ENCODE data around the gene RGS3.

RGS3 gene

DNA sequence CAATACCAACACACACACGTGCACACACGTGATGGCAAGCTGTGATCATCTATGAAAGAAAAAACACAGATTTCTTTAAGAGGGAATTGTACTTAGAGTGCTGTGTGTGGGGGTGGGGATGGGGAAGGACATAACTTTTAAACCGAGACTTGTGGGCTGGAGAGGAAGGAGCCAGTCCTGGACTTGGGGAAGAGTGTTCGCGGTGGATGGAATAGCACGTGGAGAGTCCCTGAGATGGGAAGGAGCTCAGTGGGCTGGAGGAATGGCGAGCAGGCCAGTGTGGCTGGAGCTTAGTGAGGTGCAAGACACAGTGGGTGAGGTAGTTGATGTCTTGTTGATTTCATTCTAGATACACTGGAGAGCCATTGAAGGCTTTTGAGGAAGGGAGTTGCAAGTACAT lies 78.5 kb downstream of the RGS3 start:
- Histone ChIP-seq H3K36me3 (ENCODE audit: control insufficient read depth in 1 of 2, insufficient read depth in 2 of 2, low read depth in 1 of 2, low read length in 2 of 2) (peaks cover 0 to 30% of the 10 kb centered on the region in 2 experiments), H2BK120ac (ENCODE audit: low read depth, low read length) (no peak overlapping the region), H3K9me3 (ENCODE audit: control insufficient read depth, low read length) (no peaks in the 10 kb centered on the region), H3K4me2 (ENCODE audit: low read length, poor library complexity, severe bottlenecking) (no peak overlapping the region), H3K4me3 (ENCODE audit: insufficient read depth in 1 of 2, low read depth in 1 of 2, low read length in 2 of 2) (no peak overlapping the region), H3K27me3 (ENCODE audit: control insufficient read depth in 1 of 2, insufficient read depth in 1 of 2, low read length in 2 of 2) (peaks cover 0 to 40% of the 10 kb centered on the region in 2 experiments), H2AK5ac (ENCODE audit: low read length, severe bottlenecking) (no peak overlapping the region), H4K91ac (ENCODE audit: low read length) (no peak overlapping the region), H3K23ac (ENCODE audit: low read length in 2 of 2) (no peak overlapping the region), H3K4ac (ENCODE audit: low read depth in 1 of 2, low read length in 2 of 2) (no peak overlapping the region), H2BK12ac (ENCODE audit: low read length in 2 of 2) (no peak overlapping the region), H2BK15ac (ENCODE audit: low read depth, poor library complexity, severe bottlenecking) (no peak overlapping the region), H3K9ac (ENCODE audit: low read length) (no peak overlapping the region), H2AFZ (ENCODE audit: low read depth, low read length) (no peak overlapping the region), H3K4me1 (ENCODE audit: control insufficient read depth, insufficient read depth, low read depth, low read length) (peaks cover 5% of the 10 kb centered on the region), H3K18ac (ENCODE audit: low read depth in 1 of 2, low read length in 2 of 2) (no peak overlapping the region), H4K8ac (ENCODE audit: low read length) (no peak overlapping the region), H3K14ac (ENCODE audit: low read length in 2 of 2) (no peak overlapping the region), H3K79me1 (replicated peaks; ENCODE audit: low read length, poor library complexity, severe bottlenecking) (no peaks in the 10 kb centered on the region), H2BK5ac (ENCODE audit: low read depth, low read length, poor library complexity, severe bottlenecking) (no peak overlapping the region), H3K27ac (ENCODE audit: low read length, poor library complexity, severe bottlenecking) (no peak overlapping the region)
- 97% methylated on average over 7 of the region's 7 CpGs for WGBS
- DNase-seq: no peak

DNA sequence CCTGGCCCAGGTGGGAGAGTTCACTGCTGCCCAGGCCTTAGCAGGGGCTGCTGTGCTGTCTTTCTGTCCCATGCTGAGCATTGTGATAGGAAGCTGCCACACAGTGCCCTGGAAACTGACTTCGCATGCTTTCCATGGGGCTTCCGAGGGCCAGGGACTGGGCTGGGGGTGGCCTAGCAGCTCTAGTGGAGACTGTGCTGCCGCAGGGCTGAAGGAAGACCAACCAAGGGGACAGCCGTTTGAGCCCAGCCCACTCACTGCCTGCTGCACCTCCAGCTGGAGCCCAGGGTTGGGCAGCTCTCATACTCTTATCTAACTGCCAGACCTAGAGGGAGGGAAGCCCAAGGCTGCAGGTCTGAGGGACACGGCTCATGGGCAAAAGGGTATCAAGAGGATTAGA lies 79.2 kb downstream of the RGS3 start:
- Histone ChIP-seq H3K27ac (ENCODE audit: low read length, poor library complexity, severe bottlenecking) (no peak overlapping the region), H3K18ac (ENCODE audit: low read depth in 1 of 2, low read length in 2 of 2) (no peak overlapping the region), H3K9ac (ENCODE audit: low read length) (no peak overlapping the region), H3K36me3 (ENCODE audit: control insufficient read depth in 1 of 2, insufficient read depth in 2 of 2, low read depth in 1 of 2, low read length in 2 of 2) (peaks cover 0 to 28% of the 10 kb centered on the region in 2 experiments), H3K4me2 (ENCODE audit: low read length, poor library complexity, severe bottlenecking) (no peak overlapping the region), H3K9me3 (ENCODE audit: control insufficient read depth, low read length) (no peaks in the 10 kb centered on the region), H4K91ac (ENCODE audit: low read length) (no peak overlapping the region), H3K23ac (ENCODE audit: low read length in 2 of 2) (no peak overlapping the region), H4K8ac (ENCODE audit: low read length) (no peak overlapping the region), H2BK5ac (ENCODE audit: low read depth, low read length, poor library complexity, severe bottlenecking) (no peak overlapping the region), H2BK15ac (ENCODE audit: low read depth, poor library complexity, severe bottlenecking) (no peak overlapping the region), H3K4me3 (ENCODE audit: insufficient read depth in 1 of 2, low read depth in 1 of 2, low read length in 2 of 2) (no peak overlapping the region), H3K14ac (ENCODE audit: low read length in 2 of 2) (no peak overlapping the region), H3K4me1 (ENCODE audit: control insufficient read depth, insufficient read depth, low read depth, low read length) (peaks cover 3% of the 10 kb centered on the region), H3K27me3 (ENCODE audit: control insufficient read depth in 1 of 2, insufficient read depth in 1 of 2, low read length in 2 of 2) (peaks cover 0 to 40% of the 10 kb centered on the region in 2 experiments), H2BK12ac (ENCODE audit: low read length in 2 of 2) (no peak overlapping the region), H3K79me1 (replicated peaks; ENCODE audit: low read length, poor library complexity, severe bottlenecking) (no peaks in the 10 kb centered on the region), H2BK120ac (ENCODE audit: low read depth, low read length) (no peak overlapping the region), H3K4ac (ENCODE audit: low read depth in 1 of 2, low read length in 2 of 2) (no peak overlapping the region), H2AK5ac (ENCODE audit: low read length, severe bottlenecking) (no peak overlapping the region), H2AFZ (ENCODE audit: low read depth, low read length) (no peak overlapping the region)
- 84% methylated on average over 5 of the region's 5 CpGs for WGBS
- no peak for DNase-seq

DNA sequence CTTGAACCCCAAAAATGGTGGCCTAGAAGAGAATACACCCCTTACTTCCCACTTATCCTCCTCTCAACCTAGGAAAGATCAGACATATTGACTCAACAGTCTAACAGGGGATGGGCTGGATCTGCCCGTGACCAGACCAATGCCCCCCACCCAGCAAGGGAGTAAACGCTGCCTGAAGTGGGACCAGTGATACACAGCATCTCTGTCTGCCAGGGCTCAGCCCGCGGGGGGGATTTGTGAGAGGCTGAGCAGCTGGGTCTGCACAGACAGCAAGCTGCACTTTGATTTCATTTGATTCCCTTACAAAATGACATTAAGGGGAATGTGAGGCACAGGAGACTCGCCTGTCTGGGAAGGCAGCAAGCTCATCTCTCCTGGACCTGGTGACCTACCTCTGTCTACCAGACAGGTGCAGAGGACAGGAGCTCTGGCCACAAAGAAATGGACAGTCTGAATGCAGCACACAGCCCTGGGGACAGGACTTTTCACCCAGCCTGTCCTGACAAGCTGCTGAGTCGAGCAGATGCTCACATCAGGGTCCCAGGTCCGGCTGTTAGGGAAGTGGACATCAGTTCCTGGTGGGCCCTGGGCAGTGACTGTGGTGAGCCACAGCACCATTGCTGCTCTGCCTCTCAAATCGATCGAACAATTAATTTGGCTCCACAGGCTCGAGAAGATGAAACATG lies 79.9 kb downstream of the RGS3 start:
- no peak overlapping the region for H2BK5ac ChIP-seq (ENCODE audit: low read depth, low read length, poor library complexity, severe bottlenecking)
- no peaks in the 10 kb centered on the region for H3K79me1 ChIP-seq (replicated peaks; ENCODE audit: low read length, poor library complexity, severe bottlenecking)
- no peak overlapping the region for H3K4me2 ChIP-seq (ENCODE audit: low read length, poor library complexity, severe bottlenecking)
- no peak overlapping the region for H3K9ac ChIP-seq (ENCODE audit: low read length)
- H3K23ac ChIP-seq (ENCODE audit: low read length in 2 of 2): no peak overlapping the region
- peak overlapping the region; percentile 27 for H4K8ac ChIP-seq (ENCODE audit: low read length)
- H3K9me3 ChIP-seq (ENCODE audit: control insufficient read depth, low read length): no peaks in the 10 kb centered on the region
- no peak overlapping the region for H3K27ac ChIP-seq (ENCODE audit: low read length, poor library complexity, severe bottlenecking)
- no peak overlapping the region for H2BK12ac ChIP-seq (ENCODE audit: low read length in 2 of 2)
- H2AK5ac ChIP-seq (ENCODE audit: low read length, severe bottlenecking): no peak overlapping the region
- 79% methylated on average over 10 of the region's 10 CpGs for whole genome bisulfite sequencing
- no peak overlapping the region for H2BK120ac ChIP-seq (ENCODE audit: low read depth, low read length)
- no peak overlapping the region for H2BK15ac ChIP-seq (ENCODE audit: low read depth, poor library complexity, severe bottlenecking)
- no peak for DNase-seq
- H2AFZ ChIP-seq (ENCODE audit: low read depth, low read length): no peak overlapping the region
- H3K14ac ChIP-seq (ENCODE audit: low read length in 2 of 2): no peak overlapping the region
- no peak overlapping the region for H4K91ac ChIP-seq (ENCODE audit: low read length)
- H3K18ac ChIP-seq (ENCODE audit: low read depth in 1 of 2, low read length in 2 of 2): no peak overlapping the region
- peaks cover 0 to 23% of the 10 kb centered on the region in 2 experiments for H3K36me3 ChIP-seq (ENCODE audit: control insufficient read depth in 1 of 2, insufficient read depth in 2 of 2, low read depth in 1 of 2, low read length in 2 of 2)
- peaks cover 7% of the 10 kb centered on the region for H3K4me1 ChIP-seq (ENCODE audit: control insufficient read depth, insufficient read depth, low read depth, low read length)
- no peak overlapping the region for H3K4me3 ChIP-seq (ENCODE audit: insufficient read depth in 1 of 2, low read depth in 1 of 2, low read length in 2 of 2)
- peaks cover 0 to 40% of the 10 kb centered on the region in 2 experiments for H3K27me3 ChIP-seq (ENCODE audit: control insufficient read depth in 1 of 2, insufficient read depth in 1 of 2, low read length in 2 of 2)
- H3K4ac ChIP-seq (ENCODE audit: low read depth in 1 of 2, low read length in 2 of 2): no peak overlapping the region

DNA sequence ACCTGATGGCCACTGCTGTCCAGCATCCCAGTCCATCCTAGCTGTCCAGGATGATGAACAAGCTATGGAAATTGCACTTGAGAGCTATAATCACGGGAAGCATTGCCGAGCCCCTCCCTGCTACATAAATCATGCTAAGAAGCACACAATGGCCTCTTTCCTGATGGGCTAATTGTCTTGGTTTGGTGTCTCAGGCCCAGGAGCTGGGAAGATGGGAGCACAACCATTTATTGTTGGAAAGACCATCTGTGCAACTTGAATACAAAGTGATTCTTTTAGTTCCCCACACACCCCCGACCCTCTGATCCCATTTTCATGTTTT lies 80.4 kb downstream of the RGS3 start:
- no peak overlapping the region for H4K91ac ChIP-seq (ENCODE audit: low read length)
- no peaks in the 10 kb centered on the region for H3K79me1 ChIP-seq (replicated peaks; ENCODE audit: low read length, poor library complexity, severe bottlenecking)
- no peak overlapping the region for H3K4me3 ChIP-seq (ENCODE audit: insufficient read depth in 1 of 2, low read depth in 1 of 2, low read length in 2 of 2)
- no peak overlapping the region for H3K27ac ChIP-seq (ENCODE audit: low read length, poor library complexity, severe bottlenecking)
- no peak overlapping the region for H3K23ac ChIP-seq (ENCODE audit: low read length in 2 of 2)
- H2BK120ac ChIP-seq (ENCODE audit: low read depth, low read length): no peak overlapping the region
- no peak overlapping the region for H2BK12ac ChIP-seq (ENCODE audit: low read length in 2 of 2)
- no peak overlapping the region for H3K9ac ChIP-seq (ENCODE audit: low read length)
- no peak for DNase-seq
- H2BK5ac ChIP-seq (ENCODE audit: low read depth, low read length, poor library complexity, severe bottlenecking): no peak overlapping the region
- no peaks in the 10 kb centered on the region for H3K9me3 ChIP-seq (ENCODE audit: control insufficient read depth, low read length)
- WGBS: 15% methylated on average over 3 of the region's 3 CpGs
- peaks cover 0 to 18% of the 10 kb centered on the region in 2 experiments for H3K36me3 ChIP-seq (ENCODE audit: control insufficient read depth in 1 of 2, insufficient read depth in 2 of 2, low read depth in 1 of 2, low read length in 2 of 2)
- no peak overlapping the region for H3K18ac ChIP-seq (ENCODE audit: low read depth in 1 of 2, low read length in 2 of 2)
- no peak overlapping the region for H3K4ac ChIP-seq (ENCODE audit: low read depth in 1 of 2, low read length in 2 of 2)
- H3K27me3 ChIP-seq (ENCODE audit: control insufficient read depth in 1 of 2, insufficient read depth in 1 of 2, low read length in 2 of 2): peaks cover 0 to 40% of the 10 kb centered on the region in 2 experiments
- no peak overlapping the region for H2AK5ac ChIP-seq (ENCODE audit: low read length, severe bottlenecking)
- no peak overlapping the region for H3K4me2 ChIP-seq (ENCODE audit: low read length, poor library complexity, severe bottlenecking)
- peaks cover 12% of the 10 kb centered on the region for H3K4me1 ChIP-seq (ENCODE audit: control insufficient read depth, insufficient read depth, low read depth, low read length)
- H2BK15ac ChIP-seq (ENCODE audit: low read depth, poor library complexity, severe bottlenecking): no peak overlapping the region
- H4K8ac ChIP-seq (ENCODE audit: low read length): no peak overlapping the region
- no peak overlapping the region for H2AFZ ChIP-seq (ENCODE audit: low read depth, low read length)
- H3K14ac ChIP-seq (ENCODE audit: low read length in 2 of 2): no peak overlapping the region

Measured in mesenchymal stem cell (in vitro differentiated cells and primary cell).